Endothelial cell of umbilical vein (primary cell): Measurements from ENCODE around the gene ART5. TPM values are rescaled to one million over a fixed set of nuclear protein-coding genes. Genes with fewer than 3 reads are reported as not detected.

Source experiments
- BruUV-seq: library from RNA; stranded (reverse); fragments of 400-500 nt; replicated peaks from 2 replicates; lab custom pipeline; 2021; lab: Mats Ljungman, UMichigan
- CTCF ChIA-PET: fragments of 300-600, 350-600 bp; sonication (Branson Sonifier 250); formaldehyde crosslinking; loops from one replicate; lab custom pipeline; 2021; ENCODE audit warnings: antibody characterized with exemption, inconsistent platforms; lab: Charles Lee
- POLR2A ChIA-PET: fragments of 300-600, 350-600 bp; sonication (Branson Sonifier 250); formaldehyde crosslinking; loops from one replicate; lab custom pipeline; 2021; ENCODE audit warnings: antibody characterized with exemption, inconsistent platforms; lab: Charles Lee
- DNase-seq: peaks from one replicate; pipeline ENCODE4 v3.0.0-alpha.2; 2011; ENCODE audit warnings: low read depth, low spot score
- FAIRE-seq: peaks from 2 replicates; lab custom pipeline; 2011; peaks lifted over from hg19 to GRCh38; lab: Jason Lieb, UNC
- H2AFZ ChIP-seq: 2 replicates; pipeline ENCODE4 v1.6.0; 2012; ENCODE audit warnings: low read depth, low read length, control low read depth, inconsistent platforms
- H3K27ac ChIP-seq: 2 replicates; pipeline ENCODE4 v1.5.1; 2011; ENCODE audit warnings: low read depth, mild to moderate bottlenecking, control low read depth, low read length, moderate library complexity; ENCODE audit not compliant: insufficient read depth
- H3K27me3 ChIP-seq, 2 experiments: 2 replicates each; pipeline versions ENCODE4 v1.6.0 to v1.6.1; 2011; ENCODE audit warnings: low read length in 2 of 2, mixed read lengths in 1 of 2; ENCODE audit not compliant: control insufficient read depth in 2 of 2, insufficient read depth in 2 of 2
- H3K36me3 ChIP-seq, 2 experiments: 2 replicates in 1 of 2; 3 replicates in 1 of 2; pipeline ENCODE4 v1.5.1; 2011; ENCODE audit warnings: low read length in 2 of 2, mild to moderate bottlenecking in 1 of 2, moderate library complexity in 1 of 2; ENCODE audit not compliant: control insufficient read depth in 2 of 2, insufficient read depth in 2 of 2; ENCODE audit errors: extremely low read depth in 1 of 2
- H3K4me1 ChIP-seq: 3 replicates; pipeline ENCODE4 v1.5.1; 2011; ENCODE audit warnings: mild to moderate bottlenecking, low read length; ENCODE audit not compliant: control insufficient read depth, insufficient read depth; ENCODE audit errors: extremely low read depth
- H3K4me2 ChIP-seq: 2 replicates; pipeline ENCODE4 v1.6.1; 2011; ENCODE audit warnings: low read length, control low read depth, mixed read lengths; ENCODE audit not compliant: insufficient read depth
- H3K4me3 ChIP-seq, 3 experiments: fragments of 200-600 bp in 1 of 3; sonication (generic), shearing (Covaris generic) in 1 of 3; replicated peaks in 1 of 3; 2 replicates each; pipeline ENCODE4 v1.5.1; 2011 to 2016; ENCODE audit warnings: control low read depth in 3 of 3, low read length in 3 of 3, mild to moderate bottlenecking in 2 of 3, inconsistent platforms in 1 of 3, low read depth in 1 of 3, moderate library complexity in 1 of 3; ENCODE audit not compliant: insufficient read depth in 1 of 3
- H3K79me2 ChIP-seq: 2 replicates; pipeline ENCODE4 v1.6.0; 2012; ENCODE audit warnings: low read length, inconsistent platforms; ENCODE audit not compliant: control insufficient read depth, insufficient read depth
- H3K9ac ChIP-seq: replicated peaks from 2 replicates; pipeline ENCODE3; 2011; ENCODE audit warnings: low read length, control low read depth; ENCODE audit not compliant: insufficient read depth; ENCODE audit errors: extremely low read depth
- H3K9me1 ChIP-seq: replicated peaks from 3 replicates; pipeline ENCODE4 v1.6.0; 2011; ENCODE audit warnings: mild to moderate bottlenecking, low read length; ENCODE audit not compliant: control insufficient read depth, insufficient read depth; ENCODE audit errors: extremely low read depth
- H3K9me3 ChIP-seq: replicated peaks from 2 replicates; pipeline ENCODE4 v1.5.1; 2012; ENCODE audit warnings: low read length, inconsistent platforms; ENCODE audit not compliant: control insufficient read depth, insufficient read depth
- H4K20me1 ChIP-seq: replicated peaks from 2 replicates; pipeline ENCODE3; 2011; ENCODE audit warnings: mild to moderate bottlenecking, low read length; ENCODE audit not compliant: control insufficient read depth, insufficient read depth; ENCODE audit errors: extremely low read depth
- CTCF ChIP-seq, 2 donors: IDR thresholded peaks; 1 replicate in 1 of 2; 2 replicates in 1 of 2; pipeline ENCODE4 v1.5.1; 2011; ENCODE audit warnings: low read length in 2 of 2, mild to moderate bottlenecking in 2 of 2, moderate library complexity in 2 of 2, control low read depth in 1 of 2, inconsistent platforms in 1 of 2, low read depth in 1 of 2; ENCODE audit not compliant: insufficient read depth in 1 of 2; ENCODE audit errors: extremely low read depth in 1 of 2
- EZH2 ChIP-seq: IDR thresholded peaks from 2 replicates; pipeline ENCODE4 v1.6.1; 2012; ENCODE audit warnings: borderline replicate concordance, low read depth, mild to moderate bottlenecking, moderate library complexity, low read length, inconsistent platforms; ENCODE audit not compliant: severe bottlenecking
- FOS ChIP-seq: IDR thresholded peaks from 2 replicates; pipeline ENCODE4 v1.6.1; 2011; ENCODE audit warnings: mild to moderate bottlenecking, low read length, moderate library complexity, borderline replicate concordance; ENCODE audit not compliant: insufficient read depth
- GATA2 ChIP-seq: IDR thresholded peaks from 2 replicates; pipeline ENCODE4 v1.7.0; 2011; ENCODE audit warnings: low read depth, mild to moderate bottlenecking, moderate library complexity, mixed read lengths, low read length; ENCODE audit not compliant: insufficient read length, insufficient read depth
- JUN ChIP-seq: IDR thresholded peaks from 2 replicates; pipeline ENCODE4 v1.6.1; 2011; ENCODE audit warnings: borderline replicate concordance, low read depth; ENCODE audit not compliant: insufficient read length, insufficient read depth
- MAX ChIP-seq: IDR thresholded peaks from 2 replicates; pipeline ENCODE4 v1.6.1; 2011; ENCODE audit not compliant: insufficient read depth, insufficient read length
- MYC ChIP-seq: IDR thresholded peaks from one replicate; pipeline ENCODE4 v1.6.1; 2011; ENCODE audit warnings: mild to moderate bottlenecking, low read depth, low read length
- POLR2A ChIP-seq: IDR thresholded peaks from 2 replicates; pipeline ENCODE4 v1.6.1; 2012; ENCODE audit warnings: low read depth, mild to moderate bottlenecking, control low read depth, low read length
- POLR2AphosphoS5 ChIP-seq: IDR thresholded peaks from 2 replicates; pipeline ENCODE4 v1.6.1; 2012; ENCODE audit warnings: low read depth, mild to moderate bottlenecking, control low read depth, low read length, moderate library complexity; ENCODE audit not compliant: insufficient read depth
- dilution Hi-C: fragments of 300-500 bp; cut with MboI; formaldehyde crosslinking; loops from one replicate; pipeline ENCODE4 v1.15.0; 2019; ENCODE audit warnings: low sequenced_read_pairs; ENCODE audit not compliant: extremely low pct_ligation_motif_present
- intact Hi-C: fragments of 100-400 bp; cut with micrococcal nuclease; formaldehyde crosslinking; loops from one replicate; pipeline ENCODE4 v1.10.0; 2022
- polyA plus RNA-seq, 4 experiments: library from polyadenylated mRNA; depleted of rRNA in 3 of 4; stranded (reverse) in 3 of 4; unstranded in 1 of 4; fragments of >200 nt; gene quantifications; 2 replicates each; pipeline versions ENCODE4 v1.2.1 to v1.2.3, GENCODE V29; 2011 to 2012; ENCODE audit warnings: missing spikeins in 1 of 4
- total RNA-seq: library from RNA; stranded (reverse); gene quantifications from 2 replicates; pipeline ENCODE4 v1.2.3, GENCODE V29; 2021

Gene ART5
- total and polyA plus RNA-seq, 2 donors (not counting 3 experiments of a cell fraction or from before 2014, with no cell fraction given), result not detected

- dilution Hi-C loops, result no loop called here
- H3K4me3 ChIP-seq, result no peak overlapping the region
- DNase-seq, result no peak
- H3K9me1 ChIP-seq, result no peaks in the 10 kb centered on the region
- no peak overlapping the region for H3K9ac ChIP-seq
- no peaks in the 10 kb centered on the region for H3K9me3 ChIP-seq
- H4K20me1 ChIP-seq, result no peaks in the 10 kb centered on the region
- no TSS peak for BruUV-seq
- no peak overlapping the region for H3K4me2 ChIP-seq
- TF ChIP-seq EZH2, result no peak
- no peak for TF ChIP-seq POLR2AphosphoS5
- no peak for TF ChIP-seq POLR2A
- TF ChIP-seq GATA2, result no peak
- no peak for TF ChIP-seq JUN
- no peak for TF ChIP-seq MYC
- TF ChIP-seq CTCF (IDR thresholded peaks at IDR 0.05; ENCODE audit: extremely low read depth in 1 of 2, insufficient read depth in 1 of 2, low read depth in 1 of 2, low read length in 2 of 2), result no peak
- no peak for TF ChIP-seq MAX
- no peak for TF ChIP-seq FOS
- ChIA-PET CTCF (interaction anchor here (1.5 kb wide), 1 partner anchor 12 kb away, joined by 3 read pairs; no protein-coding TSS in a partner anchor), POLR2A (no interaction called here)
- H2AFZ ChIP-seq, result no peak overlapping the region
- intact Hi-C loops, result no loop called here
- H3K36me3 ChIP-seq, result peaks cover 4 to 28% of the 10 kb centered on the region in 2 experiments
- H3K4me1 ChIP-seq, result no peaks in the 10 kb centered on the region
- H3K79me2 ChIP-seq, result no peaks in the 10 kb centered on the region
- no peak overlapping the region for H3K27ac ChIP-seq
- no peak for FAIRE-seq
- no peaks in the 10 kb centered on the region for H3K27me3 ChIP-seq
Measured at GRCh38 chr11:3669742-3670183, 28.0 kb upstream of the ART5 start.
